Mesenchymal stem cell (in vitro differentiated cells and primary cell): ENCODE results near the gene DYNLT1.
"Not testable (repeated sequence)": the region's sequence is repeated elsewhere in the genome, so short reads cannot be mapped to it uniquely, and the experiment has no call there.

ENCODE experiments used
- DNase-seq: peaks from one replicate; pipeline ENCODE4 v3.0.0-alpha.2; 2013
- H2AFZ ChIP-seq: one replicate; pipeline ENCODE4 v1.6.1; 2013; ENCODE audit warnings: low read depth, mild to moderate bottlenecking, control low read depth, inconsistent platforms, low read length, moderate library complexity
- H2AK5ac ChIP-seq: 2 replicates; pipeline ENCODE4 v1.6.1; 2013; ENCODE audit warnings: low read length, moderate library complexity, mild to moderate bottlenecking, inconsistent platforms; ENCODE audit not compliant: severe bottlenecking
- H2BK120ac ChIP-seq: one replicate; pipeline ENCODE4 v1.6.1; 2013; ENCODE audit warnings: low read depth, mild to moderate bottlenecking, inconsistent platforms, low read length, moderate library complexity
- H2BK12ac ChIP-seq, 2 experiments: one replicate each; pipeline ENCODE4 v1.6.1; 2013; ENCODE audit warnings: inconsistent platforms in 2 of 2, low read length in 2 of 2, mild to moderate bottlenecking in 2 of 2, moderate library complexity in 2 of 2, control low read depth in 1 of 2
- H2BK15ac ChIP-seq: one replicate; pipeline ENCODE4 v1.6.1; 2013; ENCODE audit warnings: mild to moderate bottlenecking, low read depth, inconsistent platforms; ENCODE audit not compliant: poor library complexity, severe bottlenecking
- H2BK5ac ChIP-seq: 2 replicates; pipeline ENCODE4 v1.6.1; 2013; ENCODE audit warnings: low read depth, mild to moderate bottlenecking, low read length, control low read depth, inconsistent platforms; ENCODE audit not compliant: poor library complexity, severe bottlenecking
- H3K14ac ChIP-seq, 2 experiments: one replicate each; pipeline ENCODE4 v1.6.1; 2013; ENCODE audit warnings: inconsistent platforms in 2 of 2, low read length in 2 of 2, control low read depth in 1 of 2, mild to moderate bottlenecking in 1 of 2, moderate library complexity in 1 of 2
- H3K18ac ChIP-seq, 2 experiments: one replicate each; pipeline ENCODE4 v1.6.1; 2013; ENCODE audit warnings: inconsistent platforms in 2 of 2, low read length in 2 of 2, control low read depth in 1 of 2, low read depth in 1 of 2, mild to moderate bottlenecking in 1 of 2
- H3K23ac ChIP-seq, 2 experiments: one replicate each; pipeline ENCODE4 v1.6.1; 2013; ENCODE audit warnings: inconsistent platforms in 2 of 2, low read length in 2 of 2, mild to moderate bottlenecking in 2 of 2, moderate library complexity in 2 of 2, control low read depth in 1 of 2
- H3K27ac ChIP-seq: 2 replicates; pipeline ENCODE4 v1.5.1; 2013; ENCODE audit warnings: mild to moderate bottlenecking, moderate library complexity, low read length, control low read depth, inconsistent platforms; ENCODE audit not compliant: poor library complexity, severe bottlenecking
- H3K27me3 ChIP-seq, 2 experiments: 2 replicates each; pipeline versions ENCODE4 v1.6.1 to v1.7.0; 2013; ENCODE audit warnings: low read length in 2 of 2, mild to moderate bottlenecking in 2 of 2, moderate library complexity in 2 of 2, control low read depth in 1 of 2, inconsistent platforms in 1 of 2; ENCODE audit not compliant: control insufficient read depth in 1 of 2, insufficient read depth in 1 of 2
- H3K36me3 ChIP-seq, 2 experiments: 2 replicates each; pipeline versions ENCODE4 v1.6.1 to v1.7.0; 2013; ENCODE audit warnings: low read length in 2 of 2, control low read depth in 1 of 2, inconsistent platforms in 1 of 2, low read depth in 1 of 2, mild to moderate bottlenecking in 1 of 2; ENCODE audit not compliant: insufficient read depth in 2 of 2, control insufficient read depth in 1 of 2
- H3K4ac ChIP-seq, 2 experiments: one replicate each; pipeline ENCODE4 v1.6.1; 2013; ENCODE audit warnings: inconsistent platforms in 2 of 2, low read length in 2 of 2, mild to moderate bottlenecking in 2 of 2, moderate library complexity in 2 of 2, control low read depth in 1 of 2, low read depth in 1 of 2
- H3K4me1 ChIP-seq: 2 replicates; pipeline ENCODE4 v1.6.1; 2013; ENCODE audit warnings: low read depth, low read length, control low read depth; ENCODE audit not compliant: control insufficient read depth, insufficient read depth
- H3K4me2 ChIP-seq: 2 replicates; pipeline ENCODE4 v1.6.1; 2013; ENCODE audit warnings: low read length, mild to moderate bottlenecking, inconsistent platforms; ENCODE audit not compliant: poor library complexity, severe bottlenecking
- H3K4me3 ChIP-seq, 2 experiments: 2 replicates each; pipeline versions ENCODE4 v1.5.1 to v1.7.0; 2013; ENCODE audit warnings: low read length in 2 of 2, mild to moderate bottlenecking in 2 of 2, control low read depth in 1 of 2, low read depth in 1 of 2; ENCODE audit not compliant: insufficient read depth in 1 of 2
- H3K79me1 ChIP-seq: replicated peaks from 2 replicates; pipeline ENCODE4 v1.6.1; 2013; ENCODE audit warnings: mild to moderate bottlenecking, control low read depth, low read length, inconsistent platforms; ENCODE audit not compliant: poor library complexity, severe bottlenecking
- H3K9ac ChIP-seq: 2 replicates; pipeline ENCODE4 v1.7.0; 2013; ENCODE audit warnings: mild to moderate bottlenecking, low read length, moderate library complexity
- H3K9me3 ChIP-seq: 2 replicates; pipeline ENCODE4 v1.7.0; 2013; ENCODE audit warnings: mild to moderate bottlenecking, low read length; ENCODE audit not compliant: control insufficient read depth
- H4K8ac ChIP-seq: one replicate; pipeline ENCODE4 v1.6.1; 2013; ENCODE audit warnings: inconsistent platforms, mild to moderate bottlenecking, low read length, moderate library complexity
- H4K91ac ChIP-seq: one replicate; pipeline ENCODE4 v1.6.1; 2013; ENCODE audit warnings: mild to moderate bottlenecking, low read length, inconsistent platforms
- whole genome bisulfite sequencing: methylation state at CpG from one replicate; pipeline ENCODE4 v1.1.7; 2013; ENCODE audit warnings: mixed read lengths; 5-methylcytosine and 5-hydroxymethylcytosine counted together

Gene DYNLT1

DNA sequence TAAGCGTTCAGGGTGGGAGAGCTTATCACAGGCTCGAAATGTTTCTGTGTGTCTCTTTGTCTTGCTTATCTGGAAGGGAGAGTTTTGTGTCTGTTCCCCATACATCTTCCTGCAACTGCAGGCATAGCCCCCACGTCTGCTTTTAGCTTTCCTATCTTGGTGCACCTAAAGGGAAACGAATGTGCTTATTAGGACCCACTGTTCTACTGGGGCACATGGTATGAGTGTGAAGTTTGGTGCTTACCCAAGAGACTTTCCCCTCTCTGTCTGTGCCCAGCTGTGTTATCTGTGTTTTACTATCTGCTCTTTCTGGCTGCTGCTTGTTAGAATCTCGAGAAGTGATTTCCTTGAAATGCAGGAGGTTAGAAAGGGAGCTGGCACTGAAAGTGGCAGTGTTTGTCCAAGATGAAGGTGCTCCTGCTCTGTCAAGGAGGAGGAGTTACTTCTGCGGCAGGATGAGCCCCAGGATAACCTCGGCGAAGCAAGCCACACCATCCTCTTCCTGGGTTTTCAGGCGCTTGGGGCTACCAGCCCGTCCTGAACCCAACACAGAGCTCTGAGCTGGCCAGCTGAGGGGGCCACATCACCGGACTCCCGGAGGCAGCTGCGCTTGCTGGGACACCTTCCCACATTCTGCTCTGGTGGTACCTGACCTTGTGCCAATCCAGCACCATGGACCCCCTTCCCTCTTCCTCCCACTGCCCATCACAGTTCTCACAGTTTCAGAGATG is 23.4 kb downstream of the DYNLT1 start:
- H2BK15ac ChIP-seq: no peak overlapping the region
- no peaks in the 10 kb centered on the region for H3K4me1 ChIP-seq
- H3K4me3 ChIP-seq: no peak overlapping the region
- no peak overlapping the region for H3K27ac ChIP-seq
- H3K79me1 ChIP-seq: peaks cover 24% of the 10 kb centered on the region
- H2BK5ac ChIP-seq: no peak overlapping the region
- H3K9ac ChIP-seq: no peak overlapping the region
- WGBS: 94% methylated on average over 13 of the region's 13 CpGs
- no peak overlapping the region for H3K23ac ChIP-seq
- no peak overlapping the region for H3K4me2 ChIP-seq
- H3K36me3 ChIP-seq: peaks cover 49 to 50% of the 10 kb centered on the region in 2 experiments
- peak overlapping the region; percentile 16 for H4K8ac ChIP-seq
- no peaks in the 10 kb centered on the region for H3K9me3 ChIP-seq
- H3K14ac ChIP-seq: no peak overlapping the region
- no peak overlapping the region for H3K4ac ChIP-seq
- H4K91ac ChIP-seq: no peak overlapping the region
- H3K18ac ChIP-seq: no peak overlapping the region
- no peak overlapping the region for H2BK120ac ChIP-seq
- H2BK12ac ChIP-seq: no peak overlapping the region
- H3K27me3 ChIP-seq: no peaks in the 10 kb centered on the region
- no peak for DNase-seq
- H2AK5ac ChIP-seq: no peak overlapping the region
- H2AFZ ChIP-seq: no peak overlapping the region

DNA sequence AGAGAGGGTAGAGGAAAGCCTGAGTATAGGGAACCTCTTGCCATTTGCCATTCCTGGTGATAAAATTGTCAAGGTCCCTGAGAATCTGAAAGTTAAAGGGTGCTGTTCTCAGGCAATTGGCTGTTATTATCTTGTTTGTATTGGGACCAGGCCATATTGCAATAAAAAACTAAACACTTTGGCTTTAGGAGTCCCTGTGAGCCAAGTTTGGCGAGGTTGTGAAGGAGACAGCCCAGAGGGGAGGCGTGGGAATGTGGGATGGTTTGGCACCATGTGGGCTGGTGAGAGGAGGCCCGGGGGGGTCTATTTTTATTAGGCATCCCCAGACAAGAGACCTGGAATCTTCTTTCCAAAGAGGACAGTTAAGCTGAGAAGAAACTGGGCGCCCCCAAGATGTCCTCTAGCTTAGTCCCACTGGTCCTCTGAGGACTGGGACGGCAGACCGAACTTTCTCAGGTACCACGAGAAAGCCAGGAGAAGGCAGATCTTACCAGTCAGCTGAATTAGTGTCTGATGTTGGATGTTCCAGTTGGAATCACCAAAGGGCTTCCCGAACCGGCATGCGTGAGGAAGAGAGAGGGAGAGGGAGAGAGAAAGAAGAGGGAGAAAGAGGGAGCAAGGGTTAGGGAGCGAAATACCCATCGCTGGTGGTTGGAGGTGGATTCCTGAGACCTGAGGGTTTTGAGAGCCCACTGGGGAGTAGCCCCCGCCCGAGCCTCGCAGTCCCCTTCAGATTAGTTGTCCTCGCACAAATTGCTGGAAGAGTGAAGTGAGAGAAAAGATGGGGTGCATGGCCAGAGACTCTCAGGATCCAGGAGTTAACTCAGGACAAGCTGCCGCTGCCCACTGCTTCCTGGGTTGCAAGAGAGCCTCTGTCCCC is 24.4 kb downstream of the DYNLT1 start:
- no peak overlapping the region for H2BK120ac ChIP-seq
- H3K9me3 ChIP-seq: no peaks in the 10 kb centered on the region
- no peak overlapping the region for H4K91ac ChIP-seq
- H3K23ac ChIP-seq: no peak overlapping the region
- H3K4ac ChIP-seq: no peak overlapping the region
- H2BK5ac ChIP-seq: no peak overlapping the region
- H4K8ac ChIP-seq: no peak overlapping the region
- over 99% methylated on average over 17 of the region's 17 CpGs for WGBS
- H2AK5ac ChIP-seq: no peak overlapping the region
- H3K4me2 ChIP-seq: no peak overlapping the region
- H2AFZ ChIP-seq: no peak overlapping the region
- no peak for DNase-seq
- no peak overlapping the region for H2BK12ac ChIP-seq
- no peak overlapping the region for H2BK15ac ChIP-seq
- no peaks in the 10 kb centered on the region for H3K4me1 ChIP-seq
- H3K36me3 ChIP-seq: peaks cover 40 to 42% of the 10 kb centered on the region in 2 experiments
- H3K27ac ChIP-seq: no peak overlapping the region
- no peaks in the 10 kb centered on the region for H3K27me3 ChIP-seq
- H3K79me1 ChIP-seq: peaks cover 23% of the 10 kb centered on the region
- no peak overlapping the region for H3K18ac ChIP-seq
- H3K14ac ChIP-seq: no peak overlapping the region
- H3K9ac ChIP-seq: no peak overlapping the region
- no peak overlapping the region for H3K4me3 ChIP-seq

DNA sequence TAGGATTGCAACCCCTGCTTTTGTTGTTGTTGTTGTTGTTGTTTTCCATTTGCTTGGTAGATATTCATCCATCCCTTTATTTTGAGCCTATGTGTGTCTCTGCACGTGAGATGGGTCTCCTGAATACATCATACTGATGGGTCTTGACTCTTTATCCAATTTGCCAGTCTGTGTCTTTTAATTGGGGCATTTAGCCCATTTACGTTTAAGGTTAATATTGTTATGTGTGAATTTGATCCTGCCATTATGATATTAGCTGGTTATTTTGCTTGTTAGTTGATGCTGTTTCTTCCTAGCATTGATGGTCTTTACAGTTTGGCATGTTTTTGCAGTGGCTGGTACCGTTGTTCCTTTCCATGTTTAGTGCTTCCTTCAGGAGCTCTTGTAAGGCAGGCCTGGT is 26.3 kb downstream of the DYNLT1 start:
- not testable (repeated sequence) for H3K9me3 ChIP-seq, H3K18ac ChIP-seq, H3K4me1 ChIP-seq, H3K23ac ChIP-seq, H3K9ac ChIP-seq, H3K27ac ChIP-seq, H3K4me2 ChIP-seq, H2AFZ ChIP-seq, H3K27me3 ChIP-seq, H2BK15ac ChIP-seq, H2BK5ac ChIP-seq, H2AK5ac ChIP-seq, H3K4me3 ChIP-seq, H3K4ac ChIP-seq, H3K14ac ChIP-seq, H4K91ac ChIP-seq, DNase-seq, H2BK12ac ChIP-seq, H4K8ac ChIP-seq, H2BK120ac ChIP-seq
- Histone ChIP-seq H3K79me1 (peaks cover 17% of the 10 kb centered on the region), H3K36me3 (peaks cover 30 to 51% of the 10 kb centered on the region in 2 experiments)
- 90% methylated on average over 3 of the region's 3 CpGs for WGBS

DNA sequence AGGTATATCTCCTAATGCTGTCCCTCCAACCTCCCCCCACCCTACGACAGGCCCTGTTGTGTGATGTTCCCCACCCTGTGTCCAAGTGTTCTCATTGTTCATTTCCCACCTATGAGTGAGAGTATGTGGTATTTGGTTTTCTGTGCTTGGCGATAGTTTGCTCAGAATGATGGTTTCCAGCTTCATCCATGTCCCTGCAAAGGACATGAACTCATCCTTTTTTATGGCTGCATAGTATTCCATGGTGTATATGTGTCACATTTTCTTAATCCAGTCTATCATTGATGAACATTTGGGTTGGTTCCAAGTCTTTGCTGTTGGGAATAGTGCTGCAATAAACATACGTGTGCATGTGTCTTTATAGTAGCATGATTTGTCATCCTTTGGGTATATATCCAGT is 29.9 kb downstream of the DYNLT1 start:
- H2BK120ac ChIP-seq, H4K8ac ChIP-seq, H3K18ac ChIP-seq, H2AK5ac ChIP-seq, DNase-seq, H3K4ac ChIP-seq, H3K23ac ChIP-seq, H3K4me1 ChIP-seq, H2BK12ac ChIP-seq, H2BK15ac ChIP-seq, H3K4me3 ChIP-seq, H3K27me3 ChIP-seq, H3K4me2 ChIP-seq, H3K9me3 ChIP-seq, H2AFZ ChIP-seq, H3K9ac ChIP-seq, H3K14ac ChIP-seq, H3K27ac ChIP-seq, H3K79me1 ChIP-seq, H4K91ac ChIP-seq, H2BK5ac ChIP-seq: not testable (repeated sequence)
- H3K36me3 ChIP-seq: peaks cover 19 to 53% of the 10 kb centered on the region in 2 experiments
- WGBS: 100% methylated on average over 1 of the region's 3 CpGs
